C4-2B (cell line): ENCODE data around the gene RFTN1.

Source experiments
- CTCF ChIP-seq: fragments of 450-650 bp; conservative IDR thresholded peaks from 2 replicates; pipeline ENCODE4 v1.5.1; 2017; ENCODE audit warnings: mild to moderate bottlenecking
- ZFX ChIP-seq: fragments of 450-650 bp; IDR thresholded peaks from 2 replicates; pipeline ENCODE4 v1.6.1; 2017

GRCh38 chr3:16307832-16308531 is 205.5 kb downstream of the RFTN1 start:
- TF ChIP-seq CTCF (no peak), ZFX (no peak)
